HG02759 (cell line): ENCODE measurements around the gene NPC1.

Source experiments
- ATAC-seq: cut with Tn5 transposase; IDR thresholded peaks from one replicate; pipeline ENCODE4 v1.9.1; 2021; ENCODE audit warnings: mild to moderate bottlenecking, moderate library complexity; ENCODE audit not compliant: unreplicated experiment

The NPC1 gene

GRCh38 chr18:23551978-23552377 is 34.3 kb downstream of the NPC1 start:
- no peak for ATAC-seq

DNA sequence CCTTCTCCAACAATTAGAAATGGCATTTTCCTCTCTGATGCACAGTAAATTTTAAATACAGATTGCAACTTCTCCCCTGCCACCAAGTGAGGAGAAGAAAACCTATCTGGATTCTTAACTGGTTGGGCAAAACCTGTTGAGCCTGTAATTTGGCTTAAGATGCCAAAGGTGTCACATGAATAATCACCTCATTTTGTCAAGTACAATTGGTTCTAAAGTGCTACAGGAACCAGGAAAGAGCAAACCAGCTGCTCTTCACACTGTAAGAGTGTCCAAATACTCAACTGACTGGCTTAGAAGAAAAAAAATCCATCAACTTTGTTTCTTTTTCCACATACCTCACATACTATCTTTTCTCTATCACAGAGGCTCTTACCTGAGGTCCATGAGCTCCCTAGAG is 35.4 kb downstream of the NPC1 start:
- ATAC-seq: no peak

- no peak for ATAC-seq
Measured at GRCh38 chr18:23548719-23549118, 37.6 kb downstream of the NPC1 start.

DNA sequence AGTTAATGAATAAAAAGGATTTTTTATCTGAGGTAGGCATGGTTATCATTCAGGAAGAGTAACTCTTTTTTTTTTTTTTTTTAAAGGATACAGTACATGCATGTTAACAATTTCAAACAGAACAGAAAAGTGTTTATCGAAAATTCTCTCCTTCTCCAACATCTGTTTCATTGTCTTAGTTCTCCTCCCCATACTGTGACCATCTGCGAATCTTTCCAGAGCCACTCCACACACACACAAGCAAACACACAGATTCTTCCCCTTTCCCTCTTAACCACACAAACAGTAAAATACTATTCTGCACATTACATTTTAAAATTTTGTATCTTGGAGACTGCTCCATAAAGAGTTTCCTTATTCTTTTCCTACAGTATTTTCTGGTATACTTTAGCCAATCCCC is 38.0 kb downstream of the NPC1 start:
- no peak for ATAC-seq

DNA sequence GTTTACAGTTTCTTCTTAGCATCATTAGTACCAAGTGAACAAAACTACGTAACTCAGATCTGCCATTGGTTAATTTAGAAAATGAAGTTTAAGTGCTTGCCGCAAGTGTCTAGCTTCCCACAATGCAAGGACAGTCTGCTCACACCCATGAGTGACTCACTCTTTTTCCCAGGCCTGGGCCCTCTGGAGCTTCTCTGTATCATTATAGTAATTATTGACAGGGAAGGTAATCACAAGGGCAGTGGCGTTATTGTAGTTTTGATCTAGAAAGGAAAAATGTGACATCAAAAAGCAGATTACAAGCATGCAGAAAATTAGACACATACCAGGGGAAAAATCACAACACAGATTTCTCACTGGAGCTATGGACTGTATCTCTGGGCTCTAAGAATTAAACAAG is 38.5 kb downstream of the NPC1 start:
- no peak for ATAC-seq

DNA sequence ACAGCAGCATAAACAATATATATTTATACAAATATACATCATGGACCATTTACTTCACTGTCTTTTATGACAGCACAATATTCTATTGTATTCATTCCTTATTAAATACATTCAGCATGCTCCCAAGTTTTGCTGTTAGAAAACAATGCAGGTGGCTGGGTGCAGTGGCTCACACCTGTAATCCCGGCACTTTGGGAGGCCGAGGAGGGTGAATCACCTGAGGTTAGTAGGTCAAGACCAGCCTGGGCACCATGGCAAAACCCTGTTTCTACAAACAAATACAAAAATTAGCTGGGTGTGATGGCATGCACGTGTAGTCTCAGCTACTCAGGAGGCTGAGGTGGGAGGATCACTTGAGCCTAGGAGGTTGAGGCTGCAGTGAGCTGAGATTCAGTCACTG is 39.0 kb downstream of the NPC1 start:
- ATAC-seq: no peak

DNA sequence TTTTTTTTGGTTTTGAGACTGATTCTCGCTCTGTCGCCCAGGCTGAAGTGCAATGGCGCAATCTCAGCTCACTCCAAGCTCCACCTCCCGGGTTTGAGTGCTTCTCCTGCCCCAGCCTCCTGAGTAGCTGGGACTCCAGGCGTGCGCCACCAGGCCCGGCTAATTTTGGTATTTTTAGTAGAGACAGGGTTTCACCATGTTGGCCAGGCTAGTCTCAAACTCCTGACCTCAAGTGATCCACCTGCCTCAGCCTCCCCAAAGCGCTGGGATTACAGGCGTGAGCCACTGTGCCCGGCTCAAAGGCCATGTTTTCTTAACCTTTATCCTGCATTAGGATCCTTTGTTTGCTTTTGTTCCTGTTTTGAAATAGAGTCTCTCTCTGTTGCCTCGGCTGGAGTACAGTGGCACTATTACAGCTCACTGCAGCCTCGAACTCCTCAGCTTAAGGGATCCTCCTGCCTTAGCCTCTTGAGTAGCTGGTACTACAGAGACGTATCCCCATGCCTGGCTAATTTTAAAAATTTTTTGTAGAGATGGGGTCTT is 41.0 kb downstream of the NPC1 start:
- no peak for ATAC-seq

DNA sequence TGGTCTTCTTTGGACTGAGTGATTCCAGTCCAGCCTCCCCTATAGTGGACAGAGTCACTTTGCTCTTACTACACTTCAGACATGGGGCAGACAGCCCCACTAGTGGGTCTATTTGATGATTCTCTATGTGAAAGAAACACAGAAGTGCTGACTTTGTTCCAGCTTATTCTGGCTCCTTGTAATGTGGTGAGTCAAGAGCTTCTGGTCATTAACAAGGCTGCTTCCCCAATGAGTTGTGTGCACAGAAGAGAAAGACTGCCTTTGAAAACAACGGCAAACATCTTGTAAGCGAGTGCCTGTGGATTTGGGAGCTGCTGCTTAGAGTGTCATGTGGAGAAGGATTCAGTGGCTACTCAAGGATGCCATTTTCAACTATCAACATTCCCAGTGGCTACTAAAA is 43.8 kb downstream of the NPC1 start:
- ATAC-seq: no peak

GRCh38 chr18:23541349-23542093 is 44.8 kb downstream of the NPC1 start:
- ATAC-seq: no peak

- peak; percentile 75 for ATAC-seq
Measured at GRCh38 chr18:23540867-23541266, 45.4 kb downstream of the NPC1 start.

GRCh38 chr18:23539911-23540525 is 46.3 kb downstream of the NPC1 start:
- no peak for ATAC-seq

- no peak for ATAC-seq
Measured at GRCh38 chr18:23539296-23539695, 47.0 kb downstream of the NPC1 start.

DNA sequence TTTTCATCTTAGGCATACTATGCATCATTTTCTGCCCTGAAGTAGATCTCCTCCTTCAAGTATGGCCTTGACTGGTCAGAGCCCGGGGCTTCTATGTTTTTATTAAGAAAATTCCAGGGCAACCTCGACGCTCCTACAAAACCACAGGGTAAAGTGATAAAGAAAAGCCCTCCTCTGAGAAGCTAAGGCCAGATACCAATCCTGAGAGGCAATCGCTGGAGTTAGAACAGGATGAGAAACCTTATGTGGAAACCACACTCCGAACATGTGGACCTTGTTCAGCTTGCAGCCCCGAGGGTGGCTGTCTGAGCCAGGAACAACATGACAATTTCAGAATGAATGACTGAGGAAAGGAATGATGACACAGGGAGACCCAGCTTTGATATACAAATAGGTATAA is 47.4 kb downstream of the NPC1 start:
- no peak for ATAC-seq

GRCh38 chr18:23538001-23538400 is 48.3 kb downstream of the NPC1 start:
- ATAC-seq: no peak

- ATAC-seq: no peak
Measured at GRCh38 chr18:23537274-23537673, 49.0 kb downstream of the NPC1 start.

GRCh38 chr18:23536204-23536603 is 50.1 kb downstream of the NPC1 start:
- no peak for ATAC-seq

GRCh38 chr18:23534276-23534675 is 52.0 kb downstream of the NPC1 start:
- no peak for ATAC-seq

GRCh38 chr18:23532848-23533247 is 53.5 kb downstream of the NPC1 start:
- ATAC-seq: no peak

DNA sequence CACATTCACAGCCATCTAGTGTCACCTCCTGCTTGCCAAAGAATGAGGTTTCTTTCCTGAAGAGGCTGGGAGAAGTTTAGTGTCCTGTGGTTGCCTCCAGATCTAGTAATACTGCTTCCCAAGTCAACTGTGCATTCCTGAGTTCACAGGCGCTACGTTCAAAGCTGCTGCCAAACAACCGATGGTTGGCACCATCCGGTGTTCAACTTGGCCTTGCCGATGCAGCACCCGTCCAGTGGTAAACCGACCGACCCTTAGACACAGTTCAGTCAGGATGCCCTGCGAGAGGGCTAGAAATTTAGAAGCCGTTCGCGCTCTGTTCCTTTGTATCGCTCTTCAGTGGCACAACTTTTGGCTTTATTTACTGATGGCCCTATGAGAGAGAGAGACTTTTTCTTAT is 54.4 kb downstream of the NPC1 start:
- no peak for ATAC-seq

- no peak for ATAC-seq
Measured at GRCh38 chr18:23530195-23530594, 56.1 kb downstream of the NPC1 start.

DNA sequence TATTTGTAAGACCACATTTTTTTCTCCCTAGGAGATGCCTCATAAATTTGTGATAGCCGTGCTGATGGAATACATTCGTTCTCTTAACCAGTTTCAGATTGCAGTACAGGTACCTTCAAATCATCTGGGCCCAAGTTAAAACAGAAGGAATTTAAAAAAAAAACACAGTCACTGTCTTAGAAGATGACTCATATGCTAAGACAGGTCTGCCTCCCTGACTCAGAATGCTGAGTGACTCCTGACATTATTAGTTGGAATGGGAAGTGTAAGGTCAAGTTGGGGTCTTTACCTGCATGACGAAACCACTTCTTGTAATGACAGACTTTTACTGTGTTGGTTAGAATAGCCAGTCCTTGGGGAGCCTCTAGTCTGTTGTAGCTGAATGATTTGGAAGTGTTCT is 56.7 kb downstream of the NPC1 start:
- no peak for ATAC-seq
